ENCODE data around the gene SLX9. TPM values are rescaled to one million over a fixed set of nuclear protein-coding genes. Genes with fewer than 3 reads are reported as not detected.
A peak's percentile ranks its signal among the peaks of the same experiment; 100 is the strongest.

Gene SLX9
- total and polyA plus RNA-seq, 2 donors (not counting 1 experiment from before 2014, with no cell fraction given) = 11.7 to 15.9 TPM

DNA sequence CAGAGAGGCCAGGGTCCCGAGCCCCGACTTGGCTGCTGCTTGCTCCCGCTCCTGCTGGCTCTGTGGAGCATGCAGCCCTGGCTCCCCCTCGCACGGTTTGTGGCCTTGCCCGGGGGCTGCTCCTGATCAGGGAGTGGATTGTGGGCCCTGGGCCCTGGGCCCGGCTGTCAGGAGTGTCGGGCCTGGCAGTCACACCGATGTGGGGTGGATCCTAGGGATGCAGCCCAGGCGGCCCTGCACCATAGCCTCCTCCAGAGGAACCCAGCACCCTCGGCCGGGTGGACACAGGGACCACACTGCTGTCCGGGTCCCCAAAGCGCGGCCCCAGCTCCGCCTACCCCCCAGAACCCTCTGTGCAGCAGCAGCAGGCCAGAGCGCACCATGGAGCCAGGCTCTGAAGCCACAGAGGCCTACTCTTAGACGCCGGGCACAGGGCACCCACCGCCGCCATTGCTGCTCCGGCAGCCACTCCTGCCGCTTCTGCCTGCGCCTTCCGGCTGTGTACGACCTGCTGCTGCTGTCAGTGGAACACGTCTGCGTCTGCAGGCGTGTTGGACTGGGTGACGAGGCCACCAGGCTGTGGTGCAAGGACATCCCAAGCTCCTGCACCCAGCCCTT lies 9.4 kb downstream of the SLX9 start:
- ATAC-seq (ENCODE audit: low read depth) = no peak
- peaks cover 0 to 30% of the 10 kb centered on the region in 2 experiments for H3K36me3 ChIP-seq (replicated peaks in 1 of 2; ENCODE audit: control extremely low read depth in 1 of 2, control insufficient read depth in 1 of 2, extremely low read depth in 1 of 2, insufficient read depth in 2 of 2, low read length in 1 of 2)
- no peaks in the 10 kb centered on the region for H3K27me3 Mint-ChIP-seq

More for the DNA sequence above, 9.4 kb downstream of the SLX9 start:
- peaks cover 98% of the 10 kb centered on the region for H3K79me2 ChIP-seq (ENCODE audit: control insufficient read depth, insufficient read depth, low read length)
- 88% methylated on average over 30 of the region's 30 CpGs for WGBS (ENCODE audit: insufficient coverage)
- TF ChIP-seq, protein P1, sequence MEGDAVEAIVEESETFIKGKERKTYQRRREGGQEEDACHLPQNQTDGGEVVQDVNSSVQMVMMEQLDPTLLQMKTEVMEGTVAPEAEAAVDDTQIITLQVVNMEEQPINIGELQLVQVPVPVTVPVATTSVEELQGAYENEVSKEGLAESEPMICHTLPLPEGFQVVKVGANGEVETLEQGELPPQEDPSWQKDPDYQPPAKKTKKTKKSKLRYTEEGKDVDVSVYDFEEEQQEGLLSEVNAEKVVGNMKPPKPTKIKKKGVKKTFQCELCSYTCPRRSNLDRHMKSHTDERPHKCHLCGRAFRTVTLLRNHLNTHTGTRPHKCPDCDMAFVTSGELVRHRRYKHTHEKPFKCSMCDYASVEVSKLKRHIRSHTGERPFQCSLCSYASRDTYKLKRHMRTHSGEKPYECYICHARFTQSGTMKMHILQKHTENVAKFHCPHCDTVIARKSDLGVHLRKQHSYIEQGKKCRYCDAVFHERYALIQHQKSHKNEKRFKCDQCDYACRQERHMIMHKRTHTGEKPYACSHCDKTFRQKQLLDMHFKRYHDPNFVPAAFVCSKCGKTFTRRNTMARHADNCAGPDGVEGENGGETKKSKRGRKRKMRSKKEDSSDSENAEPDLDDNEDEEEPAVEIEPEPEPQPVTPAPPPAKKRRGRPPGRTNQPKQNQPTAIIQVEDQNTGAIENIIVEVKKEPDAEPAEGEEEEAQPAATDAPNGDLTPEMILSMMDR (IDR thresholded peaks at IDR 0.05) = no peak
- no peak for TF ChIP-seq EZH2 (IDR thresholded peaks at IDR 0.05; ENCODE audit: borderline replicate concordance, insufficient read depth, low read depth, low read length, poor library complexity, severe bottlenecking)
- Mint-ChIP-seq H3K27ac (peak overlapping the region; percentile 50), H3K4me3 (no peak overlapping the region), H3K9me3 (ENCODE audit: insufficient read depth) (no peaks in the 10 kb centered on the region), H3K4me1 (peaks cover 27% of the 10 kb centered on the region)
- ChIA-PET POLR2A (interaction anchor here (1.2 kb wide), 1 partner anchor 179 kb away, joined by 4 read pairs; no protein-coding TSS in a partner anchor), CTCF (interaction anchor here (0.7 to 16.3 kb wide), 31 partner anchors 9 to 457 kb away, joined by 3 to 423 read pairs (median 4); partner anchors contain the start of genes SLX9 and SUMO3)
- H3K4me3 ChIP-seq (ENCODE audit: control extremely low read depth in 1 of 5, extremely low read depth in 1 of 5, insufficient read depth in 1 of 5, low read depth in 2 of 5, low read length in 4 of 5) = no peak overlapping the region
- peak overlapping the region; percentile 25 for H3K4me2 ChIP-seq (replicated peaks; ENCODE audit: low read depth, low read length, poor library complexity, severe bottlenecking)
- DNase-seq = no peak
- peaks cover 92% of the 10 kb centered on the region for H4K20me1 ChIP-seq (ENCODE audit: control insufficient read depth, insufficient read depth, low read length, poor library complexity, severe bottlenecking)
- intact Hi-C loops (cut with micrococcal nuclease) = loop anchor here (1.0 kb wide), 2 partner anchors 179 to 188 kb away; no protein-coding TSS in a partner anchor
- H3K9me3 ChIP-seq (ENCODE audit: control extremely low read depth in 1 of 3, control insufficient read depth in 2 of 3, insufficient read depth in 1 of 3, low read length in 2 of 3) = no peaks in the 10 kb centered on the region
- no peak overlapping the region for H2AFZ ChIP-seq (ENCODE audit: insufficient read depth, low read depth, low read length, poor library complexity, severe bottlenecking)
- no peak overlapping the region for H3K27ac ChIP-seq (ENCODE audit: low read length in 2 of 2)
- peaks cover 17 to 37% of the 10 kb centered on the region in 2 donors for H3K4me1 ChIP-seq (ENCODE audit: control insufficient read depth in 2 of 2, insufficient read depth in 2 of 2, low read length in 2 of 2)
- no peaks in the 10 kb centered on the region for H3K27me3 ChIP-seq (replicated peaks in 1 of 4; ENCODE audit: control extremely low read depth in 1 of 4, control insufficient read depth in 3 of 4, insufficient read depth in 4 of 4, low read length in 3 of 4)
- no peak overlapping the region for H3K9ac ChIP-seq (ENCODE audit: low read length)
